Calu3 (cell line): ENCODE data around the gene IMMP2L. TPM values are rescaled to one million over a fixed set of nuclear protein-coding genes. Genes with fewer than 3 reads are reported as not detected.
A peak's percentile ranks its signal among the peaks of the same experiment; 100 is the strongest.

Experiments
- BruUV-seq: library from RNA; stranded (reverse); fragments of 400-500 nt; replicated peaks from 2 replicates; lab custom pipeline; 2021; lab: Mats Ljungman, UMichigan
- CTCF ChIA-PET: fragments of 300-600 bp; sonication (Branson Sonifier 250); formaldehyde crosslinking; loops from one replicate; lab custom pipeline; 2022; ENCODE audit warnings: antibody characterized with exemption; lab: Charles Lee
- DNase-seq: peaks from one replicate; pipeline ENCODE4 v3.0.0; 2022
- H3K27ac Mint-ChIP-seq: one replicate; pipeline ENCODE4 v1.8.0; 2022; ENCODE audit warnings: mixed read lengths; ENCODE audit not compliant: unreplicated experiment
- H3K27me3 Mint-ChIP-seq: one replicate; pipeline ENCODE4 v1.8.0; 2022; ENCODE audit warnings: mixed read lengths; ENCODE audit not compliant: unreplicated experiment
- H3K36me3 Mint-ChIP-seq: one replicate; pipeline ENCODE4 v1.8.0; 2022; ENCODE audit warnings: mild to moderate bottlenecking, moderate library complexity, mixed read lengths; ENCODE audit not compliant: insufficient read depth, unreplicated experiment
- H3K4me1 Mint-ChIP-seq: one replicate; pipeline ENCODE4 v1.8.0; 2022; ENCODE audit warnings: mild to moderate bottlenecking, low read depth, mixed read lengths; ENCODE audit not compliant: unreplicated experiment
- H3K4me3 Mint-ChIP-seq: one replicate; pipeline ENCODE4 v1.8.0; 2022; ENCODE audit warnings: mild to moderate bottlenecking, low read depth, moderate library complexity, mixed read lengths; ENCODE audit not compliant: unreplicated experiment
- H3K9me3 Mint-ChIP-seq: one replicate; pipeline ENCODE4 v1.8.0; 2022; ENCODE audit warnings: low read depth, mixed read lengths; ENCODE audit not compliant: unreplicated experiment
- CTCF ChIP-seq: fragments of 200-600 bp; IDR thresholded peaks from one replicate; pipeline ENCODE4 v1.8.0; 2022; ENCODE audit warnings: antibody characterized with exemption; ENCODE audit not compliant: unreplicated experiment
- intact Hi-C: fragments of 100-400 bp; cut with micrococcal nuclease; formaldehyde crosslinking; loops from one replicate; pipeline ENCODE4 v1.10.0; 2022; ENCODE audit not compliant: unreplicated experiment
- total RNA-seq: library from RNA; stranded (reverse); gene quantifications from 2 replicates; pipeline ENCODE4 v1.2.3, GENCODE V29; 2022

Gene IMMP2L
- total RNA-seq, 1 experiment from 2014 or later, result 28.6 TPM

DNA sequence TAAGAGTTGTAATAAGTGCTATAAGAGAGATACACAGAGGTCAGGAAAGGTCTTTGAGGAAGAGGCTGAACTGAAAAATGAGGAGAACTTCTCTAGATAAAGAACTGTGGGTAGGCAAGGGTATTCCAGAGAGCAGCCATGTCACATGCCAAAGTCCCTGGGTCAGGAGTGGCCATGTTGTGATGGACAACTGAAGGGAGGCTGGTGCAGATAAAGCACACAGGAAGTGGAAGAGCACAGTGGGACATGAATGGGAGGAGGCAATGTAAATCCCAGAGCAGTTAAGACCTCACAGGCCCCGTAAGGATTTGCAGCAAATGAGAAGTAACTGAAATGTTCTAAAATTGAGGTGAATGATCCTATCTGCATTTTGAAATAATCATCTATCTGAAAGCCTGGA, 37.2 kb downstream of the IMMP2L start:
- DNase-seq, result no peak
- no peaks in the 10 kb centered on the region for H3K4me1 Mint-ChIP-seq
- no peaks in the 10 kb centered on the region for H3K9me3 Mint-ChIP-seq
- no peaks in the 10 kb centered on the region for H3K27me3 Mint-ChIP-seq
- BruUV-seq, result no TSS peak
- no peaks in the 10 kb centered on the region for H3K36me3 Mint-ChIP-seq
- TF ChIP-seq CTCF, result no peak
- intact Hi-C loops, result no loop called here
- H3K27ac Mint-ChIP-seq, result peak overlapping the region; percentile 12
- CTCF ChIA-PET, result no interaction called here
- no peak overlapping the region for H3K4me3 Mint-ChIP-seq

DNA sequence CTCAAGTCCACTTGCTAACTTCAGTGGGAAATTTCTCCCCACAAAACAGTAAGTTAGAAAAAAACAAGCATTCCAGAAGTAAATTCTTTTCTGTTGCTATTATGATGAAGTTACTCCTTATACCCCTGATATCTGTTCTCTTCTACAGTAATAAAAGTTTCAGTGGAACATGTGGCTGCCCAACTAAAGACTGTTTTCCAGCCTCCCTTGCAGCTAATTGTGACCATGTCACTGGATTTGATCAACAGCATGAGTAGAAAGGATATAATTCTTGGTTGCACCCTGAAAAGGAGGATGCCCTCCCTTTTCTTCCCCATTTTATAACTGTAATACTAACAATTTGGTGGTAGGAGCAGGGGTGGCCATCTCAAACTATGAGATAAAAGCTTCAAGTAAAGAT, 40.6 kb downstream of the IMMP2L start:
- no peak for DNase-seq
- no peak overlapping the region for H3K27ac Mint-ChIP-seq
- BruUV-seq, result no TSS peak
- no peak overlapping the region for H3K4me3 Mint-ChIP-seq
- H3K4me1 Mint-ChIP-seq, result peaks cover 10% of the 10 kb centered on the region
- TF ChIP-seq CTCF, result no peak
- CTCF ChIA-PET, result no interaction called here
- no peaks in the 10 kb centered on the region for H3K27me3 Mint-ChIP-seq
- intact Hi-C loops, result no loop called here
- no peaks in the 10 kb centered on the region for H3K9me3 Mint-ChIP-seq
- H3K36me3 Mint-ChIP-seq, result no peaks in the 10 kb centered on the region

- no peak for DNase-seq
- H3K36me3 Mint-ChIP-seq, result no peaks in the 10 kb centered on the region
- CTCF ChIA-PET, result interaction anchor here (0.5 kb wide), 1 partner anchor 177 kb away, joined by 3 read pairs; no protein-coding TSS in a partner anchor
- H3K9me3 Mint-ChIP-seq, result no peaks in the 10 kb centered on the region
- BruUV-seq, result no TSS peak
- H3K27me3 Mint-ChIP-seq, result no peaks in the 10 kb centered on the region
- peak overlapping the region; percentile 91 for H3K27ac Mint-ChIP-seq
- H3K4me3 Mint-ChIP-seq, result no peak overlapping the region
- intact Hi-C loops, result no loop called here
- TF ChIP-seq CTCF, result no peak
- peaks cover 10% of the 10 kb centered on the region for H3K4me1 Mint-ChIP-seq
Observed at GRCh38 chr7:111518264-111518663, 44.0 kb downstream of the IMMP2L start.

DNA sequence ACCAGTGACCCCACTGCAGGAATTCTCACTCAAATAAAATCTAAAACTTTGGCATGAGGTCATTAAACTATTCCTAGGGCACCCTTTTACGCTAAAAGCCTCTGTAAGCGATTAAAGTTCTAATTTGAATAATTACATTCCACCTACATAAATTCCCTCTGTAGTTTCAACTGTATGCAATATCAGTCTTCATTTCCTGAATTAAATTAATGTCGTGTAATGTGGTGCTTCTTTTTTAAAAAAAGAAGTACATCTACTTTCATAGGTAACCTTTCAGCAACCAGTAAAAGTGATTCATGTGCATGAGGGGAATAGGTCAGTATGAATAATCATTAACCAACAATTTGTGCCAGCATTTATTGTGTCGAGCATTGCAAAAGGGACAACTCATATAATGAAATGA, 44.7 kb downstream of the IMMP2L start:
- intact Hi-C loops, result loop anchor here (1.0 kb wide), 1 partner anchor 44 kb away; no protein-coding TSS in a partner anchor
- no TSS peak for BruUV-seq
- CTCF ChIA-PET, result no interaction called here
- Mint-ChIP-seq H3K27ac (peak overlapping the region; percentile 91), H3K36me3 (no peaks in the 10 kb centered on the region), H3K4me1 (peaks cover 10% of the 10 kb centered on the region), H3K9me3 (no peaks in the 10 kb centered on the region), H3K4me3 (peak overlapping the region; percentile 21), H3K27me3 (no peaks in the 10 kb centered on the region)
- TF ChIP-seq CTCF, result no peak
- DNase-seq, result peak; percentile 13
